Trophoblast cell (in vitro differentiated cells and primary cell): ENCODE data around the gene FAM107B.
"Not testable (repeated sequence)": the region's sequence is repeated elsewhere in the genome, so short reads cannot be mapped to it uniquely, and the experiment has no call there.

Experiments used
- DNase-seq, 2 donors: peaks; one replicate each; pipeline ENCODE4 v3.0.0-alpha.2; 2016
- H2AFZ ChIP-seq: 2 replicates; pipeline ENCODE4 v1.6.1; 2013; ENCODE audit warnings: low read length, moderate library complexity, mild to moderate bottlenecking; ENCODE audit not compliant: insufficient read depth, poor library complexity
- H2AK5ac ChIP-seq: 2 replicates; pipeline ENCODE4 v1.6.1; 2013; ENCODE audit warnings: mild to moderate bottlenecking, low read length
- H2BK120ac ChIP-seq: 2 replicates; pipeline ENCODE4 v1.6.1; 2013; ENCODE audit warnings: low read length, mild to moderate bottlenecking, moderate library complexity; ENCODE audit not compliant: insufficient read depth, poor library complexity
- H2BK12ac ChIP-seq: 2 replicates; pipeline ENCODE4 v1.6.1; 2013; ENCODE audit warnings: mild to moderate bottlenecking, low read length, moderate library complexity
- H2BK5ac ChIP-seq: 2 replicates; pipeline ENCODE4 v1.6.1; 2013; ENCODE audit warnings: low read length, low read depth, moderate library complexity, mild to moderate bottlenecking; ENCODE audit not compliant: poor library complexity
- H3K14ac ChIP-seq: 2 replicates; pipeline ENCODE4 v1.6.1; 2013; ENCODE audit warnings: mild to moderate bottlenecking, low read length
- H3K18ac ChIP-seq: 2 replicates; pipeline ENCODE4 v1.6.1; 2013; ENCODE audit warnings: mild to moderate bottlenecking, low read length
- H3K23ac ChIP-seq: 2 replicates; pipeline ENCODE4 v1.6.1; 2013; ENCODE audit warnings: low read length
- H3K27ac ChIP-seq: 2 replicates; pipeline ENCODE4 v1.5.1; 2013; ENCODE audit warnings: low read depth, mild to moderate bottlenecking, inconsistent platforms, low read length, moderate library complexity
- H3K27me3 ChIP-seq: 2 replicates; pipeline ENCODE4 v1.6.1; 2013; ENCODE audit warnings: inconsistent platforms, mild to moderate bottlenecking, low read length, moderate library complexity; ENCODE audit not compliant: insufficient read depth
- H3K36me3 ChIP-seq, 2 experiments: 1 replicate in 1 of 2; 2 replicates in 1 of 2; pipeline ENCODE4 v1.6.1; 2013; ENCODE audit warnings: low read length in 2 of 2, mild to moderate bottlenecking in 2 of 2, moderate library complexity in 1 of 2; ENCODE audit not compliant: insufficient read depth in 2 of 2, control insufficient read depth in 1 of 2
- H3K4ac ChIP-seq: 2 replicates; pipeline ENCODE4 v1.6.1; 2013; ENCODE audit warnings: low read depth, mild to moderate bottlenecking, low read length, moderate library complexity
- H3K4me1 ChIP-seq, 2 experiments: 1 replicate in 1 of 2; 2 replicates in 1 of 2; pipeline ENCODE4 v1.6.1; 2013; ENCODE audit warnings: low read length in 2 of 2, mild to moderate bottlenecking in 2 of 2, moderate library complexity in 1 of 2; ENCODE audit not compliant: insufficient read depth in 2 of 2, control insufficient read depth in 1 of 2
- H3K4me2 ChIP-seq: 2 replicates; pipeline ENCODE4 v1.6.1; 2013; ENCODE audit warnings: inconsistent platforms, mild to moderate bottlenecking, low read length, moderate library complexity
- H3K4me3 ChIP-seq: 2 replicates; pipeline ENCODE4 v1.5.1; 2013; ENCODE audit warnings: mild to moderate bottlenecking, low read depth, low read length, inconsistent platforms
- H3K79me1 ChIP-seq: one replicate; pipeline ENCODE4 v1.6.1; 2013; ENCODE audit warnings: low read length
- H3K79me2 ChIP-seq: 2 replicates; pipeline ENCODE4 v1.6.1; 2013; ENCODE audit warnings: low read length, mild to moderate bottlenecking; ENCODE audit not compliant: control insufficient read depth, insufficient read depth, poor library complexity
- H3K9ac ChIP-seq: 2 replicates; pipeline ENCODE4 v1.6.1; 2013; ENCODE audit warnings: mild to moderate bottlenecking, low read length
- H3K9me3 ChIP-seq: 2 replicates; pipeline ENCODE4 v1.6.1; 2013; ENCODE audit warnings: low read depth, mild to moderate bottlenecking, control low read depth, inconsistent platforms, low read length; ENCODE audit not compliant: insufficient read depth
- H4K12ac ChIP-seq: 2 replicates; pipeline ENCODE4 v1.6.1; 2013; ENCODE audit warnings: low read depth, mild to moderate bottlenecking, low read length, moderate library complexity
- H4K8ac ChIP-seq: 2 replicates; pipeline ENCODE4 v1.6.1; 2013; ENCODE audit warnings: low read depth, mild to moderate bottlenecking, low read length, moderate library complexity
- H4K91ac ChIP-seq: one replicate; pipeline ENCODE4 v1.6.1; 2013; ENCODE audit warnings: low read depth, mild to moderate bottlenecking, low read length, moderate library complexity
- WGBS: extraction: QIAGEN DNeasy Blood & Tissue Kit; methylation state at CpG from one replicate; pipeline ENCODE4 v1.1.7; 2013; ENCODE audit warnings: missing lambda C conversion rate; ENCODE audit not compliant: insufficient read length, insufficient coverage; ENCODE audit errors: extremely low coverage; 5-methylcytosine and 5-hydroxymethylcytosine counted together

FAM107B gene

DNA sequence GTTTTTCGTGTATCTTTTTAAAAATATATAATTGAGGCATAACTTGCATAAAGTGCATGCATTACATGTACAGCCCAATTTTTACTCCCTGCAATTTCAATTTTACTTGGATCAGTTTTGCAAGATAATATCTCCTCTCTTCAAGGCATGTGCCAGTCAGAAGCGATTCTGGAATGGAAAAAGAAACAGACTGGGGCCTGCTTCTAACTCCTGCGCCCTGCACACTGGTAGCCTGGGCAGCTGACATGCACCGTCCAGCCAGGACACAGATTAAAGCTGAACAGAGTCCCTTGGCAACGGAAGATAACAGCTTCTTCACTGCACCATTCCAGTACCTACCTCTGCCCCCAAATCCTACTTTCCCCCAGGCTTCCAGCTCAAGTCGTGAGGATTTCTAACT is 182.1 kb downstream of the FAM107B start:
- H4K8ac ChIP-seq, result no peak overlapping the region
- no peak overlapping the region for H2BK5ac ChIP-seq
- H2AFZ ChIP-seq, result no peak overlapping the region
- no peak for DNase-seq
- H2AK5ac ChIP-seq, result no peak overlapping the region
- H3K14ac ChIP-seq, result no peak overlapping the region
- no CpG with 5 or more reads among the region's 6 CpGs for WGBS
- no peak overlapping the region for H3K18ac ChIP-seq
- peaks cover 6 to 11% of the 10 kb centered on the region in 2 experiments for H3K4me1 ChIP-seq
- peaks cover 9 to 11% of the 10 kb centered on the region in 2 experiments for H3K36me3 ChIP-seq
- peaks cover 1% of the 10 kb centered on the region for H3K79me2 ChIP-seq
- H3K27ac ChIP-seq, result no peak overlapping the region
- H4K12ac ChIP-seq, result no peak overlapping the region
- H3K9ac ChIP-seq, result no peak overlapping the region
- H3K27me3 ChIP-seq, result no peaks in the 10 kb centered on the region
- peak overlapping the region; percentile 6 for H3K4ac ChIP-seq
- H3K23ac ChIP-seq, result no peak overlapping the region
- peaks cover 2% of the 10 kb centered on the region for H3K9me3 ChIP-seq
- H3K4me3 ChIP-seq, result no peak overlapping the region
- H4K91ac ChIP-seq, result no peak overlapping the region
- H2BK12ac ChIP-seq, result no peak overlapping the region
- H3K4me2 ChIP-seq, result no peak overlapping the region
- peaks cover 3% of the 10 kb centered on the region for H3K79me1 ChIP-seq
- no peak overlapping the region for H2BK120ac ChIP-seq

DNA sequence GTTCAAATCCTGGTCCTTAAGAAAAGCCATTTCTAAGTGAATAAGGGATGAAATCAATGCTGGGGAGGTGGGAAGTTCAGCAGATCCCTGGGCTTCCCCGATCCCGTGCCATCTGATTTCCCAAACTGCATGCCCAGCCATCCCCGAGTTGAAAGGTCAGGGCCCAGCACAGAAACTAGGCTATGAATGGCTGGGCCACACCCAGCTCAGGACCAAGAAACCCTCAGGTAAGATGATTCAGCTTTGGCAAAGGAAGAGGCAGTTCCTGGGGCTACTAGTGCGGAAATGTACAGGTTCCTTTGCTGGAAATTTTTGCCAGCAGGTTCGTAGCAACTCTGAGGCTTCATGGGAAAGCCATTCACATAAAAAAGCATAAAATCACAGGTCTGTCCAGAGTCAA is 182.7 kb downstream of the FAM107B start:
- no CpG with 5 or more reads among the region's 5 CpGs for WGBS
- Histone ChIP-seq H2BK12ac (no peak overlapping the region), H3K4me2 (no peak overlapping the region), H2BK5ac (no peak overlapping the region), H3K27ac (no peak overlapping the region), H3K9me3 (peaks cover 2% of the 10 kb centered on the region), H3K79me1 (peaks cover 3% of the 10 kb centered on the region), H3K27me3 (no peaks in the 10 kb centered on the region), H4K12ac (no peak overlapping the region), H3K4me1 (peaks cover 6 to 12% of the 10 kb centered on the region in 2 experiments), H2BK120ac (no peak overlapping the region), H3K9ac (no peak overlapping the region), H3K36me3 (peaks cover 7 to 10% of the 10 kb centered on the region in 2 experiments), H3K18ac (no peak overlapping the region), H3K23ac (no peak overlapping the region), H4K91ac (no peak overlapping the region), H2AFZ (no peak overlapping the region), H3K4me3 (no peak overlapping the region), H4K8ac (no peak overlapping the region), H3K79me2 (peaks cover 1% of the 10 kb centered on the region), H3K4ac (no peak overlapping the region), H2AK5ac (no peak overlapping the region), H3K14ac (no peak overlapping the region)
- peak; percentile 32 to 53 for DNase-seq

DNA sequence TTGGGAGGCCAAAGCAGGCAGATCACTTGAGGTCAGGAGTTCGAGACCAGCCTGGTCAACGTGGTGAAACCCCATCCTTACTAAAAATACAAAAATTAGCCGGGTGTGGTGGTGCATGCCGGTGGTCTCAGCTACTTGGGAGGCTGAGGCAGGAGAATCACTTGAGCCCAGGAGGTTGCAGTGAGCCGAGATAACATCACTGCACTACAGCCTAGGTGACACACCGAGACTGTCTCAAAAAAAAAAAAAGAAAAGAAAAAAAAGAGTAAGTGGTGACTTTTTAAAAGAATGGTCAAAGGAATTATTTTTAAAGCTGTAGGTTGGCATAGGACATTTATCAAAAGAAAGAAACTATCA is 185.8 kb downstream of the FAM107B start:
- not testable (repeated sequence) for H3K79me2 ChIP-seq, H3K9me3 ChIP-seq, DNase-seq, H3K18ac ChIP-seq, H3K4ac ChIP-seq, H4K91ac ChIP-seq, H4K12ac ChIP-seq, H3K9ac ChIP-seq, H4K8ac ChIP-seq, H3K27ac ChIP-seq, H3K4me3 ChIP-seq, H2BK120ac ChIP-seq, H3K4me2 ChIP-seq, H3K36me3 ChIP-seq, H2AK5ac ChIP-seq, H3K14ac ChIP-seq, H2BK5ac ChIP-seq, H2BK12ac ChIP-seq, H3K27me3 ChIP-seq, H3K79me1 ChIP-seq, H3K23ac ChIP-seq, H2AFZ ChIP-seq
- H3K4me1 ChIP-seq, result peaks cover 12 to 23% of the 10 kb centered on the region in 2 experiments
- no CpG with 5 or more reads among the region's 6 CpGs for WGBS

DNA sequence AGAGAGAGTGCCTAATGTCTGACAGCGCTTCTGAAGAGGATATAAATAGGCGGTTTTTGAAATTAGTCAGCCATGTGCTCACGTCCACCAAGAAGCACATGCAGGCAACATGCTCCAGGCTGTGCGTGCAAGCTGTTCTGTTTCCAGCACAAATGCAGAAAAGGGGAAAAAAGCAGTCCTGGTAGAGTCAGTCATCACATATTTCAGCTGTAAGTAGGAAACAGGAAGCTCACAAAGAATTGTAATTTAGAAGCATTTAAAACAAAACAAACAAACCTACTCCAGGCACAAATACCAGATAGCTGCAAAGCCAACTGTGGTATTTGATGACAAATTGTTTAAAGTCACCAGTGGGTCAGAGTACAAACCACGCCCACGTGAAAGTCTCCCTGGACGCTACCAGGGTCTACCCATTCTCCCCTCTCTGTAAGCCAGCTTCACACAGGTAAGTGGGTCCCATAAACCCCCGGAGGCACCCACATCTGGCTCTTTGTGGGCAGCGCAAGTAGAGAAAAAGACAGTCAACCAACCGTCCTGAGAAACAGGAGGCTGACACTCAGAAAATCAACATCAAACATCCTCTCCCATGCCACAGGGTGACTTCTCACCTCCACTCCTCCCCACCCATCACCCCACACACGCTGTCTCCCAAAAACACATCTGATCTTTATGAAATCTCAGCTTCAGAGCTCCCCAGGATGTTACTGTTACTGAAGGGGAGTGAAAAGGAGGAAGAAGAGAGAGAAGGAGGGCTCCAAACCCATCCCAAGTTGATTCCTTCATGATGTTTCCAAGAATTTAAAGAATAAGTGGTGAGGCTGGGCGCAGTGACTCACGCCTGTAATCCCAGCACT is 186.4 kb downstream of the FAM107B start:
- peaks cover 3% of the 10 kb centered on the region for H3K79me1 ChIP-seq
- H2AK5ac ChIP-seq, result no peak overlapping the region
- peaks cover 12 to 23% of the 10 kb centered on the region in 2 experiments for H3K4me1 ChIP-seq
- H3K36me3 ChIP-seq, result peaks cover 3 to 5% of the 10 kb centered on the region in 2 experiments
- no peak overlapping the region for H3K9ac ChIP-seq
- no peak overlapping the region for H2AFZ ChIP-seq
- H3K9me3 ChIP-seq, result peaks cover 2% of the 10 kb centered on the region
- H3K4me2 ChIP-seq, result peak overlapping the region; percentile 17
- H3K79me2 ChIP-seq, result no peaks in the 10 kb centered on the region
- DNase-seq, result peak; percentile 93 to 94
- H2BK12ac ChIP-seq, result no peak overlapping the region
- no peak overlapping the region for H3K23ac ChIP-seq
- H3K18ac ChIP-seq, result peak overlapping the region; percentile 57
- H2BK120ac ChIP-seq, result no peak overlapping the region
- H3K27ac ChIP-seq, result peak overlapping the region; percentile 36
- H3K27me3 ChIP-seq, result no peaks in the 10 kb centered on the region
- H3K4ac ChIP-seq, result no peak overlapping the region
- no peak overlapping the region for H4K8ac ChIP-seq
- WGBS, result no CpG with 5 or more reads among the region's 13 CpGs
- no peak overlapping the region for H3K4me3 ChIP-seq
- H4K91ac ChIP-seq, result no peak overlapping the region
- H2BK5ac ChIP-seq, result no peak overlapping the region
- no peak overlapping the region for H3K14ac ChIP-seq
- H4K12ac ChIP-seq, result no peak overlapping the region
